NB4 (cell line): ENCODE measurements around the gene IFI27L1.

Experiments used
- DNase-seq: peaks from one replicate; pipeline ENCODE4 v3.0.0; 2010; ENCODE audit warnings: low read depth
- H3K4me3 ChIP-seq: one replicate; pipeline ENCODE4 v1.5.1; 2011; ENCODE audit warnings: mild to moderate bottlenecking, low read depth, low read length, moderate library complexity
- CTCF ChIP-seq: IDR thresholded peaks from one replicate; pipeline ENCODE4 v1.5.1; 2012; ENCODE audit warnings: low read depth, low read length
- MAX ChIP-seq: IDR thresholded peaks from 2 replicates; pipeline ENCODE4 v1.6.1; 2011; ENCODE audit warnings: low read depth, low read length
- MYC ChIP-seq: IDR thresholded peaks from 2 replicates; pipeline ENCODE4 v1.6.1; 2011; ENCODE audit warnings: low read depth, low read length
- POLR2A ChIP-seq: IDR thresholded peaks from 2 replicates; pipeline ENCODE4 v1.6.1; 2011; ENCODE audit warnings: mild to moderate bottlenecking; ENCODE audit not compliant: insufficient read length; ENCODE audit errors: extremely low read depth

The IFI27L1 gene

GRCh38 chr14:94121485-94121884 lies 40.4 kb downstream of the IFI27L1 start:
- DNase-seq = no peak
- TF ChIP-seq MAX (no peak), POLR2A (no peak), MYC (no peak), CTCF (no peak)
- H3K4me3 ChIP-seq = no peak overlapping the region

GRCh38 chr14:94122438-94122837 lies 41.3 kb downstream of the IFI27L1 start:
- TF ChIP-seq CTCF (no peak), MAX (no peak), POLR2A (no peak), MYC (no peak)
- H3K4me3 ChIP-seq = no peak overlapping the region
- DNase-seq = no peak

GRCh38 chr14:94123296-94123695 lies 42.2 kb downstream of the IFI27L1 start:
- no peak for TF ChIP-seq MYC
- no peak for TF ChIP-seq CTCF
- no peak overlapping the region for H3K4me3 ChIP-seq
- DNase-seq = no peak

- DNase-seq = no peak
- H3K4me3 ChIP-seq = no peak overlapping the region
- TF ChIP-seq POLR2A = no peak
- no peak for TF ChIP-seq MAX
- no peak for TF ChIP-seq MYC
- no peak for TF ChIP-seq CTCF
These were observed 42.8 kb downstream of the IFI27L1 start for GRCh38 chr14:94123868-94124267.

- DNase-seq = no peak
- no peak for TF ChIP-seq POLR2A
- no peak for TF ChIP-seq MYC
- no peak for TF ChIP-seq MAX
- no peak for TF ChIP-seq CTCF
- no peak overlapping the region for H3K4me3 ChIP-seq
These were observed 43.7 kb downstream of the IFI27L1 start for GRCh38 chr14:94124582-94125377.
